Ovary (tissue), 9 donors: ENCODE measurements around the gene GSK3B. TPM values are rescaled to one million over a fixed set of nuclear protein-coding genes. Genes with fewer than 3 reads are reported as not detected.

ENCODE experiments used
- DNase-seq, 5 donors: peaks; one replicate each; pipeline ENCODE4 v3.0.0-alpha.2; 2019 to 2020
- H3K27ac ChIP-seq, 2 donors: fragments of 200-600 bp; one replicate each; pipeline versions ENCODE4 v1.5.1 to v1.8.0; 2019 to 2022
- H3K27me3 ChIP-seq: fragments of 200-600 bp; one replicate; pipeline ENCODE4 v1.8.0; 2022
- H3K36me3 ChIP-seq: fragments of 200-600 bp; sonication (generic); one replicate; pipeline ENCODE4 v1.5.1; 2019
- H3K4me1 ChIP-seq: one replicate; pipeline ENCODE4 v1.8.1; 2013; ENCODE audit warnings: mild to moderate bottlenecking, moderate library complexity; ENCODE audit not compliant: insufficient read depth
- H3K4me3 ChIP-seq: fragments of 200-600 bp; sonication (generic); one replicate; pipeline ENCODE4 v1.5.1; 2017
- H3K9me3 ChIP-seq, 2 donors: fragments of 200-600 bp in 1 of 2; sonication (generic) in 1 of 2; one replicate each; pipeline versions ENCODE4 v1.5.1 to v1.8.1; 2013 to 2019; ENCODE audit warnings: mild to moderate bottlenecking in 1 of 2, moderate library complexity in 1 of 2
- CTCF ChIP-seq, 3 donors: fragments of 450-650 bp in 2 of 3; fragments of 200-600 bp in 1 of 3; IDR thresholded peaks; one replicate each; pipeline versions ENCODE4 v1.5.1 to v1.8.0; 2016 to 2022; ENCODE audit warnings: antibody characterized with exemption in 3 of 3, mild to moderate bottlenecking in 1 of 3
- EP300 ChIP-seq: sonication (generic); formaldehyde crosslinking; IDR thresholded peaks from one replicate; pipeline ENCODE4 v1.6.1; 2017; ENCODE audit warnings: antibody characterized with exemption
- POLR2A ChIP-seq: fragments of 450-650 bp; IDR thresholded peaks from one replicate; pipeline ENCODE4 v1.6.1; 2017; ENCODE audit warnings: antibody characterized with exemption, mild to moderate bottlenecking, moderate library complexity
- WGBS, 3 donors: extraction: QIAGEN DNeasy Blood & Tissue Kit in 1 of 3; methylation state at CpG; one replicate each; pipeline versions ENCODE4 v1.1.5 to v1.1.7; 2013 to 2017; 5-methylcytosine and 5-hydroxymethylcytosine counted together
- intact Hi-C, 4 donors: fragments of 100-400 bp; cut with DNase I; formaldehyde crosslinking; loops; one replicate each; pipeline versions ENCODE4 v1.11.0 to v1.15.1; 2022 to 2023
- polyA plus RNA-seq, 2 donors: library from polyadenylated mRNA; stranded (reverse); fragments of 200-250 nt in 1 of 2; fragments of 350-450 nt in 1 of 2; fragmentation: Illumina TruSeq in 1 of 2; extraction: RNeasy Lipid Tissue Mini Kit (QIAGEN cat#74804) in 1 of 2; gene quantifications; one replicate each; pipeline ENCODE4 v1.2.3, GENCODE V29; 2013 to 2014
- total RNA-seq, 7 donors: library from RNA; depleted of rRNA in 2 of 7; stranded (reverse); fragments of >200 nt in 2 of 7; fragmentation: NEBNext Ultra II Directional in 3 of 7; extraction: Animal tissue kit (Norgen Biotek cat#: 25700) in 3 of 7; gene quantifications; one replicate each; pipeline versions ENCODE4 v1.1.0 to v1.2.4, GENCODE V29; 2016 to 2023
- donor health status: DM: no; HTN: no; CAD: no; lungs with moderate emphysema.
- donor health status: DM: no; HTN: no; CAD: no.
- donor health status: Bipolar disorder and iron deficiency.
- donor health status: DM: yes; HTN: yes; CAD: no.
- donor health status: DM: no; HTN: no; CAD: no.
- donor health status: DM: yes; HTN: yes; CAD: no.

GSK3B gene
- total and polyA plus RNA-seq, 9 donors, result 8.3 to 38.4 (median 25.3) TPM

GRCh38 chr3:120033596-120033995 is 60.7 kb downstream of the GSK3B start:
- Histone ChIP-seq H3K27ac (no peak overlapping the region), H3K27me3 (no peaks in the 10 kb centered on the region), H3K9me3 (no peaks in the 10 kb centered on the region), H3K36me3 (no peaks in the 10 kb centered on the region), H3K4me3 (no peak overlapping the region), H3K4me1 (no peaks in the 10 kb centered on the region)
- DNase-seq, result no peak
- intact Hi-C loops, result no loop called here
- TF ChIP-seq CTCF (IDR thresholded peaks at IDR 0.05) (no peak), POLR2A (no peak), EP300 (no peak)
- WGBS, 3 donors, result 87 to 94% (median 88%) methylated on average over 4 of the region's 4 CpGs

GRCh38 chr3:120031561-120031960 is 62.7 kb downstream of the GSK3B start:
- Histone ChIP-seq H3K27me3 (no peaks in the 10 kb centered on the region), H3K4me3 (no peak overlapping the region), H3K9me3 (no peaks in the 10 kb centered on the region), H3K27ac (no peak overlapping the region), H3K36me3 (no peaks in the 10 kb centered on the region), H3K4me1 (no peaks in the 10 kb centered on the region)
- intact Hi-C loops, result no loop called here
- TF ChIP-seq CTCF (IDR thresholded peaks at IDR 0.05), result no peak
- TF ChIP-seq EP300, result no peak
- no peak for TF ChIP-seq POLR2A
- DNase-seq, result no peak

- DNase-seq, result no peak
- Histone ChIP-seq H3K36me3 (no peaks in the 10 kb centered on the region), H3K27me3 (no peaks in the 10 kb centered on the region), H3K4me1 (no peaks in the 10 kb centered on the region), H3K27ac (no peak overlapping the region), H3K4me3 (no peak overlapping the region), H3K9me3 (no peaks in the 10 kb centered on the region)
- no peak for TF ChIP-seq POLR2A
- no peak for TF ChIP-seq CTCF (IDR thresholded peaks at IDR 0.05)
- no peak for TF ChIP-seq EP300
- WGBS, 3 donors, result 90 to 100% (median 100%) methylated on average over 1 of the region's 1 CpG
- intact Hi-C loops, result no loop called here
Measured at GRCh38 chr3:120029749-120030148, 64.5 kb downstream of the GSK3B start.

- Histone ChIP-seq H3K36me3 (no peaks in the 10 kb centered on the region), H3K27ac (no peak overlapping the region), H3K9me3 (no peaks in the 10 kb centered on the region), H3K4me1 (no peaks in the 10 kb centered on the region), H3K27me3 (no peaks in the 10 kb centered on the region), H3K4me3 (no peak overlapping the region)
- 93 to 96% (median 95%) methylated on average over 13 of the region's 13 CpGs for WGBS, 3 donors
- no peak for TF ChIP-seq POLR2A
- TF ChIP-seq EP300, result no peak
- TF ChIP-seq CTCF (IDR thresholded peaks at IDR 0.05), result no peak
- no peak for DNase-seq
- intact Hi-C loops, result no loop called here
Measured at GRCh38 chr3:120028271-120029047, 65.8 kb downstream of the GSK3B start.
